GM21423 (cell line): ENCODE data around the gene CRACR2B.

ENCODE experiments used
- ATAC-seq: cut with Tn5 transposase; IDR thresholded peaks from one replicate; pipeline ENCODE4 v1.9.1; 2021; ENCODE audit warnings: mild to moderate bottlenecking, moderate library complexity; ENCODE audit not compliant: unreplicated experiment

Gene CRACR2B

DNA sequence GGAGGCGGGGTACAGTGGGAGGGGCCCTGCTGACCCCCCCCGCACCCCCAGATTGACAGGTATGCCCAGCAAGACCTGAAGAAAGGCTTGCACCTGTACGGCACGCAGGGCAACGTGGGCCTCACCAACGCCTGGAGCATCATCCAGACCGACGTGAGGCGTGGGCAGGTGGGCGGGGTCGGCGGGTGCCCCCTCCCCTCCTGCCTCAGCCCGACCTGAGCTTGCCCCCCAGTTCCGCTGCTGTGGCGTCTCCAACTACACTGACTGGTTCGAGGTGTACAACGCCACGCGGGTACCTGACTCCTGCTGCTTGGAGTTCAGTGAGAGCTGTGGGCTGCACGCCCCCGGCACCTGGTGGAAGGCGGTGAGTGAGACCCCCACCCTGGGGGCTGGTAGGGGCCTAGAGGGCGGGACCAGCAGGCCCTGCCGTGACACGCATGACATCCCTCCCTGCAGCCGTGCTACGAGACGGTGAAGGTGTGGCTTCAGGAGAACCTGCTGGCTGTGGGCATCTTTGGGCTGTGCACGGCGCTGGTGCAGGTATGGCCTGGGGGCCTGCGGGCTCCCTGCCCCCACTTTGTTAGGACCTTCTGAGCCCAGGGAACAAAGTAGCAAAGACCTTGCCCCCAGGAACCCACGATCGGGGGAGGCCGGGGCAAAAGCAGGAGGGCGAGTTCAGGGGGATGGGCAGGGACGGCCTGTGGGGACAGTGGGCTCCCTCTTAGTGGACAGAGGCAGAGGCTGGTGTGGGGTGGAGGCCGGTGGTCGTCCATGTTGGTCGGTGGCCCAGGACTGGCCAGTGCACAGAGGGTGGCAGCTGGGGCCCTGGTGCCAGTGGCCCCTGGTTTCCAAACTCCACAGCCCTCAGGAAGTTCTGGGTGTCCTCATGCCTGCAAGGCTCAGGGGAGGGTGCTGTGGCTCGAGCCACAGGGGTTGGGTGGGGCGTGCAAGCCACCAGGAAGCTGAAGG is 38.0 kb downstream of the CRACR2B start:
- ATAC-seq: no peak

DNA sequence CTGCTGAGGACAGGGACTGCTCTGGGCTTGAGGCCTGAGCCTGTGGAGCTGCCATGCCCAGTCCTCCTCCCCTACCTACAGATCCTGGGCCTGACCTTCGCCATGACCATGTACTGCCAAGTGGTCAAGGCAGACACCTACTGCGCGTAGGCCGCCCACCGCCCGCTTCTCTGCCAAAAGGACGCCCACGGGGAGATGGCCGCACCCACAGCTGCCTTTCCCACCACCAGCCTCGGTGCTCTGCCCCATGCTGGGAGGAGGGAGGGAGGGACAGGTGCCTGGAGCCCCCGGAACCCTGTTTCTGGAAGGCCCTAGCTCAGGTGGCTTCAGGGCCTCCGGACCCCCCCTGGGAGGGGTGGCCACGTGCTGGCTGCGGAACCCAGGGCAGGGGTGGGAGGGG is 38.8 kb downstream of the CRACR2B start:
- ATAC-seq: no peak

- no peak for ATAC-seq
These were observed 40.2 kb downstream of the CRACR2B start for GRCh38 chr11:867856-868358.

DNA sequence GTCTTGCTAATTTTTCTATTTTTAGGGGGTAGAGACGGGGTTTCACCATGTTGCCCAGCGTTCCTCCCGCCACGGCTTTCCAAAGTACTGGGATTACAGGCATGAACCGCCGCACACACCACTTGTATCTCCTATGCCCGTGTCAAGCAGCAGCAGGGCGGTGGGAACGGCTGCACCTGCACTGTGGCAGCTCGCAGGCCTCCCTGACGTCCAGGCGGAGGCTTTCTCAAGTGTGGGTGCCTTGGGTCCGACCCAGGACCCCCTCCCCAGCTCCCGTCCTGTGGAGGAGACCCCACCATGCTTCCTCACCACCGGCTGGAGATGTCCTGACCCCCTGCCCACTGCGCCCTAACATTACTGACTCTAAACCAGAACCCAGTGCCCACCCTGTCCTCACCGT is 40.7 kb downstream of the CRACR2B start:
- no peak for ATAC-seq

DNA sequence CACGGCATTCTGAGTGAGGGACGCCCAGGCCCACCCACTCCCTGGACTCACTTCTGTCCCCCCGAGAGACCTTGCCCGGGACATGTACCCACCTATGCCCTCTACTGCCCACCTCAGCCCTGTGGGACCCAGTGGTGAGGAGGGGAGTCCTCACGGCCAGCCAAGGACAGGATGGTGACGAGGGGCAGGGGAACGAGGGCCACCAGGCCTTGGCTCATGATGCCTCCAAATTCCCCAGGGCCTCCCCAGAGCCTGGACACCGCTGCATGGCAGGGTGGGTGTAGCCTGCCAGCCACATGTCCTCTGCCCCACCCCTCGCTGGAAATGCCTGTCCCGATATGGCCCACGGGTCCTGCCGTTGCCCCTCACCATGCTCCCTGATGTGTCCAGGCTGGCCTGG is 41.1 kb downstream of the CRACR2B start:
- no peak for ATAC-seq

DNA sequence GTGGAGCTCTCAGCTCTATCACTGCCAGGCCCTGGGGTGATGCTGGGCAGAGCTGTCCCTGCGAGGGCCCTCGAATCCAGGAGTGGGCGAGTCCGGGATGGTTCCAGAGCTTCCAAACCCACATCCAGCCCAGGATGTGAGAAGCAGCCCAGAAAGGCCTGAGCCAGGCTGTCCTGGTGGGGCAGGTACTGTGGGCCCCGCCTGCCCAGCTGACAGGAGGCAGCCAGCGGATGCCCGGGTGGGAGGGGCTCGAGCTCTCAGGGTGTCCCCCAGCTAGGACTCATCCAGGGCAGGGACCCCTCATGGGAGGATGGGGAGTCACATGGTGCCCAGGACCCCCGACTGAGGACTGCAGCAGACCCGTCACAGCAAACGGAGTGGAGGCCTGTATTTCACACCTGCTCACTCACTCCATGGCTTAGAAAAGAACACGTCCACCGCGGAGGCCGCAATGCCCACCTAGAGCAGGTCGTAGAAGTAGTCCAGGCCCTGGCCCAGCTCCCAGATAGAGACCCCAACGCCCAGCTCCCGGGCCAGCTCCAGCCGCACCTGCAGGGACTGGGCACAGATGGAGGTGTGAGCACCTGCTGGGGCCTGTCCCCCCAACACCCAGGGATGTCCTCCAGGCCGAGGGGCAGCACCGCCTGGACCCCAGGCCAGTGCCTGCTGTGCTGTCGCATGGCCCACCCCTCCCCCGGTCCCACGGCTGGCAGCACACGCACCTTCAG is 41.8 kb downstream of the CRACR2B start:
- no peak for ATAC-seq

- ATAC-seq: no peak
These were observed 42.4 kb downstream of the CRACR2B start for GRCh38 chr11:870127-870413.

DNA sequence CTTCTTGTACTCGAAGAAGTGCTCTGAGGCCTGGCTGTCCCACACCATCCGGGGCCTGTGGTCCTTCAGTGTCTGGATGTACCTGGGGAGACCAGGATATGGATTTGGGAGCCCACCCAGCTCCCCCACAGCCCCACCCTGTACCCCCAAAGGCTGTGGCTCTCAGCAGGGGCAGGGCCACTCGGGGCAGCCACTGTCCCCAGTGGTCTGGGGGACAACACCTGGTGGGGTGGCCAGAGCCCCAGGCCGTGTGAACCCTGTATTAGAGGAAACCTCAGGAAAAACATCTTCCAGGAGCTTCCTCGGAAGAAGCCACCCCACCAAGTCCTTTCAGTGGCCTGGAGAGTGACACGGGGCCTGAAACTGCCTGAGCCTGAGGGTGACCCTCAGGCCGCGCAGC is 42.7 kb downstream of the CRACR2B start:
- no peak for ATAC-seq

- no peak for ATAC-seq
These were observed 43.8 kb downstream of the CRACR2B start for GRCh38 chr11:871472-871871.

DNA sequence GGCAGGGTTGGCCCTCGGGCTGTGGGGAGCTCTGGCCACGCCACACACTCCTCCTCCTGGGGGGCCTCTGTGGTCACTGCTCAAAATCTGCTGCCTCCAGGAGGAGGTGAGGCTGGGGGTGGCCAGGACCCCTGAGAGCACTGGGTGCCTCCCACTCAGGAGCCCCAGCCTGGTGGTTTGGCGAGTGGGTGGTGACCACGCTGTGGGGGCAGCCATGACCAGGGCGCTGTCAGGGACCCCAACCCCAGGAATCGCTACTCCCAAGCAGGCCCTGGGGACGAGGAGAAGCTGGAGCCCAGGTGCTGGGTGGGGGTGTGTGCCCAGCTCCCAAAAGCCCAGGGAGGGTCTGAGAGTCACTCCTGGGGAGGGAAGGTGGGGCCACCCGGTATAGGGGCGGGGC is 45.1 kb downstream of the CRACR2B start:
- no peak for ATAC-seq

- no peak for ATAC-seq
These were observed 46.0 kb downstream of the CRACR2B start for GRCh38 chr11:873706-874105.

GRCh38 chr11:875203-875602 is 47.5 kb downstream of the CRACR2B start:
- no peak for ATAC-seq

DNA sequence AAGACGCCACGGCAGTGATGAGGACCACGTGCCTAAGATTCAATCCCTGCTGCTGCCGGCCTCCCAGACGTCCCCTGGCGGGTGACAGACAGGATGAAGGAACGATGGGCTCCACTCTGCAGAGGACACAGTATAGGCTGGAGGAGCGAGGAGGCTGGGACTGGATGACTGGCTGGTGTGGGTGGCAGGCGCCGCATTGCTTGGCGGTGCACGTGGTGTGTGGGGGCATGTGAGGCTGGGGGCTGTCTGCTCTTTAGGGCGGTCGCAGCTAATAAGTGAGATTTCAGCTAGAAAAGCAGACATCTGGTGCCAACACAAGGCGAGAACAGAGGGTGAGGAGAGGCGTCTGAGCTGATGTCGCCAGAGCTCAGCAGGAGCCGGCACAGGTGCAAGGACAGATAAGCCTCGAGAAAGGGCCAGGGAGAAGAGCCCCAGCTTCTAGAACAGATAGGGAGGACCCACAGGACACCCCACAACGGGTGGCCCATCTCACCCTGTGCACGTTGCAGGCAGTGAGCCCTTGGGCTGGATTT is 48.1 kb downstream of the CRACR2B start:
- no peak for ATAC-seq

DNA sequence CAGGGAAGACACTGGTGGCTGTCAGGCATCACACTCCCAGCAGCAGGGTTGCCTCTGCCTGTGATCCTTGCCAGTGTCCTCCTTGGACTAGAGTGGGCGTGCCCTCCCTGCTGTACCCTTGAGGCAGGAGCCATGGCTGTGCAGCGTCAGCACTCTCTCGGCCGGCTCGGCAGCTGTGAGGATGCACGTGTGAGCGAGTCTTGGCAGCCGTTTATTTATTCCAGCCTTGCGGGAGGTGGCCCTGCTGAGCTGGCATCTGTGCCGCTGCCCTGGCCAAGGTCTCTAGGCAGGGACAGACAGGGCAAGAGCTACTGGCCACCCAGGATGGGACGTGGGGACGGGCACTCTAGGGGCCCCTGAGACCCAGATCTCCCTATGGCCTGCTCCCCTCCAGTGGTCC is 48.8 kb downstream of the CRACR2B start:
- ATAC-seq: no peak

DNA sequence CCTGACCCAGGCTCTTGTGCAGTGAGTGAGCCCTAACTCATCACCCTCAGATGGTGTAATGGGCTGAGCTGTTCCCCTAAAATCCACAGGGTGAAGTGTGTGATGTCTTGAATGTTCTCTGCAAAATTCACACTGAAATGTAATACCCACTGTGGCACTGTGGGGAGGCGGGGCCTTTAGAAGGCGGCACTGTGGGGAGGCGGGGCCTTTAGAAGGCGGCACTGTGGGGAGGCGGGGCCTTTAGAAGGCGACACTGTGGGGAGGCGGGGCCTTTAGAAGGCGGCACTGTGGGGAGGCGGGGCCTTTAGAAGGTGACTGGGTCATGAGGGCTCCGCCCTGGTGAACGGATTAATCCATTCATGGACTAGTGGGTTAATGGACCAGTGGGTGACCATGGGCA is 49.8 kb downstream of the CRACR2B start:
- ATAC-seq: no peak

GRCh38 chr11:880447-880846 is 52.7 kb downstream of the CRACR2B start:
- no peak for ATAC-seq
